GM21390 (cell line): ENCODE data around the gene MKI67.

Experiments
- ATAC-seq: cut with Tn5 transposase; IDR thresholded peaks from one replicate; pipeline ENCODE4 v1.9.1; 2021; ENCODE audit not compliant: unreplicated experiment

The MKI67 gene

GRCh38 chr10:128056303-128057050 is 69.7 kb downstream of the MKI67 start:
- ATAC-seq, result no peak

GRCh38 chr10:128055061-128055868 is 71.0 kb downstream of the MKI67 start:
- ATAC-seq, result no peak

DNA sequence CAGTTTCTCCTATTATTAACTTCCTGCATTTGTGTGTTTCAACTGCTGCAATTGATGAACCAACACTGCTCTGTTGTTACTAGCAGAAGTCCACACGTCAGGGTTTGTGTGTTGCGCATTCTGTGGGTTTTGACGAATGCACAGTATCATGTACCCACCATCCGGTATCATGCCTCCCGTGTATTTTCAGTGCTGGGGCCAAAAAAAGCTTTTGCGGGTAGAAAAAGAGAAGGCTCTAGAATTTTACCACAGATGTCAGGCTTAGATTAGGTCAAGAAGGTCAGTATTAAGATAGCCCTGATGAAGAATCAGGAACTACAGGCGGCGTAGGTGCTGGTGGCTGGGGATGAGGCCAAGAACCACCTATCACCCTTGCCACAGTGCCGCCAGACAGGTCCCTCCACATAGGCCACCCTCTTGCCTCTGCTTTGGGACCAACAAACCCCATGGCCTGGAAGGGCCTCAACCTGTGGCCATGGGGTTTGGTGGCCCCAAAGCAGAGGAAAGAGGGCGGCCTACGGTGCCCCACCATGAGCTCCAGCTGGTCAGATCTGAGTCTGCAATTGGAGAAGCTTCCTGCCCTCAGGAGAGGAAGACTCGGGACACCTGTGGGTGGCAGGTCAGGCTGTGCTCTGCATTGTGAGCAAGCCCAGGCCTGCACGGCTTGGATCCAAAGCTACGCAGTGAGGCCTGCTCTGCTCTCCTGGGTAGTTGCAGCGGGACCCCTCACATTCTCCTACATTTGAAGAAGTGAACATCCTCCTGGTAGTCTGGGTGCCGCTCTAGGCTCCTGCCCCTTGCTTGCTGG is 71.9 kb downstream of the MKI67 start:
- ATAC-seq, result no peak

DNA sequence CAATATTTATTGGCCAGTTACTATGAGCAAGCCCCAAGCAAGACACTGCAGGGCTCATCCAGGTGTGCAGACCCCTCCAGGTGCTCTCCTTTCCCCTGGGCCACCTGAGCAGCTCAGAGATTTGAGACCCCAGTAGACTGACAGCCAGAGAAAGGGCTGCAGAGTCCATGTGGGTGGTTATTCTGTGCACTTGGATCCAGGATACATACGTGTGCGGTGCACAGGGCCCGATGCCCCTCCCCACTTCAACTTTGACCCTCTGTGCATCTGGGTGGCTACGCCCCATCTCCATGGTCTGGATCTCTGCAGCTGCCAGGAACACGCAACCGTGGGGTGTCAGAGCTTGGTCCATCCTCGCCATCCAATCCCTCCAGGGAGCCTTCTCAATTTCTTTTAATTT is 72.9 kb downstream of the MKI67 start:
- no peak for ATAC-seq

GRCh38 chr10:128052696-128053095 is 73.5 kb downstream of the MKI67 start:
- no peak for ATAC-seq

GRCh38 chr10:128051548-128051947 is 74.7 kb downstream of the MKI67 start:
- ATAC-seq, result no peak

DNA sequence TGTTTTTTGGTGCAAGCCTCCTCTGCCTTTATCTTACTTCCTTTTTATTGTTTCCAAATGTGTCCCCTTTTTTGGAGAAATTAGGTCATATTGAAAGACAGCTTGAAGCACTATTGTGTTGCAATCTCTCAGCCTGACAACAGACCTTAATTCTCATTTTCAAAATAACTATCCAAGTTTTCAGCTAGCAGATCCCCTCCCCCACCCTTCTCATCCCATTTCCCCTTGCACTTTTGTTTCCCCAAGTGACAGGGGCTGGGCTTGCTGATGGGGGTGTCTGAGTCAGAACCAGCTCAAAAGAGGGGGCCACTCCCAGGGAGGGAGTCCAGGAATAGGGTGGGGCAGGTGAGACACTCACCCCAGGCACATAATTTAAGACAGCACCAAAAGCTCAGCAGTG is 75.3 kb downstream of the MKI67 start:
- ATAC-seq, result no peak

DNA sequence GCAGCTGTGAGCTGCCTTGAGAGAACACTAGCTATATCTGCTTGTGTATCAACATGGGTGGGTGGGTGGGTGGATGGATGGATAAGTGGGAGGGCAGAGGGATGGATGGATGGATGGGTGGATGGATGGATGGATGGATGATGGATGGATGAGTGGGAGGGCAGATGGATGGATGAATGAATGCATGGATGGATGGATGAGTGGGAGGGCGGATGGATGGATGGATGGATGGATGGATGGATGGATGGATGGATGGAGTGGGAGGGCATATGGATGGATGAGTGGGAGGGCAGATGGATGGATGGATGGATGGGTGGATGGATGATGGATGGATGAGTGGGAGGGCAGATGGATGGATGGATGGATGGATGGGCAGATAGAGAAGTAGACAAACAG is 76.1 kb downstream of the MKI67 start:
- no peak for ATAC-seq

DNA sequence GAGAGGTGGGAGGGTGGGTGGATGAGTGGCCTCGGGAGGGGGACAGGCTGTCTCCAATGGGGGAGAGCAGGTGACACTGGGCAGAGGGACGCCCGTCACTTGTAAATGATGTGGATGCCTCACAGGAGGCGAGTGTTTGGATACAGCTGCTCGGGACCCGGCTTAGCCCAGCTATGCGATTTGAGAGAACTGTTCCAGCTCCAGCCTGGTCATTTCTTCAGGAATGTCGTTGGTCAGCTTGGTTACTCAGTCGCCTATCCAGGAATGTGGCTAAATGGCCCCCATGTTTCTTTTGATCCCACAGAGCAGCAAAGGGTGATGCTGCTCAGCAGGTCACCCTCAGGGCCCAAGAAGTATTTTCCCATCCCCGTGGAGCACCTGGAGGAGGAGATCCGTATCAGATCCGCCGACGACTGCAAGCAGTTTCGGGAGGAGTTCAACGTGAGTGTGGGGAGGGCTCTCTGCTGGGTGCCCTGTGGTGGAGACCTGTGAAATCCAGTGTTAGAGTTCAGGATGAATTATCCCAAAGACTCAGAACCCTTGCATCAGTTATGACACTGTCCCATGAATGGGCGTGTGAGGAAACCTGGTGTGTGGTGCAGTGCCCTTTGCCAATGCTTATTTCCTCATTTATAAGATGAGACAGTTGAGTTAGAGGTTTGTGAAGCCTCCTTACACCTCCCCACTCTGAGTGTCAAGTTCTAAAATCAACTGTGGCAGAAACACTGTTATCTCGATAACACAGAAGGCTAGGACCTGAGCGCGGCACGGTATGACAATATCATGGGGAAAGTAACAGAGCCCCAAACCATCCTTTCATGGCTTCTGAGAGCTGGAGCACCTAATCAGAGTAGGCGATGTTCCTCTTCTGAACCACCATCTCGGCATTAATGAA is 76.8 kb downstream of the MKI67 start:
- ATAC-seq, result no peak

GRCh38 chr10:128048819-128049210 is 77.4 kb downstream of the MKI67 start:
- ATAC-seq, result no peak

GRCh38 chr10:128047991-128048818 is 78.0 kb downstream of the MKI67 start:
- ATAC-seq, result peak; percentile 30

DNA sequence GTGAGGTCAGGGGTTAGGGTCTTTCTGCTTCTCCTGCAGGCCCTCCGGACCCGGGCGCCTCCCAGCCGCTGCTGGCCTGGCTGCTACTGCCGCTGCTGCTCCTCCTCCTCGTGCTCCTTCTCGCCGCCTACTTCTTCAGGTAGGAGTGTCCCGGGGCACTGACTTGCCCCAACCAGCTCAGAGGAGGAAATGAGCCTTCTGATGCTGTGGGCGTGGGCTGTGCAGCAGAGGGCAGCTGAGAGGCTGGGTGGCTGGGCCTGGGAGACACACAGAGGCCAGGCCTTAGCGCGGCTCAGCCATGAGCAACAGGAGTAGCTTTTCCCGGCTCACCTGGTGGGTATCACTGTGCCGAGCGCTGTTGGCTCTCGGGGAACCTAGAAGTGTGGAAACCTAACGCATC is 78.9 kb downstream of the MKI67 start:
- peak; percentile 99 for ATAC-seq

GRCh38 chr10:128046953-128047290 is 79.3 kb downstream of the MKI67 start:
- ATAC-seq, result no peak
